Muscle of leg (tissue), 11 donors: ENCODE results near the gene VEGFA. TPM values are rescaled to one million over a fixed set of nuclear protein-coding genes. Genes with fewer than 3 reads are reported as not detected.

Experiments
- DNase-seq: peaks from one replicate; pipeline ENCODE4 v3.0.0; 2013
- H3K27ac ChIP-seq: one replicate; pipeline ENCODE4 v1.5.1; 2013; ENCODE audit warnings: mild to moderate bottlenecking, low read length, control low read depth
- H3K27me3 ChIP-seq: one replicate; pipeline ENCODE4 v1.6.1; 2013; ENCODE audit warnings: low read length; ENCODE audit not compliant: control insufficient read depth, insufficient read depth
- H3K36me3 ChIP-seq: one replicate; pipeline ENCODE4 v1.6.1; 2013; ENCODE audit warnings: low read length; ENCODE audit not compliant: control insufficient read depth, insufficient read depth
- H3K4me1 ChIP-seq: one replicate; pipeline ENCODE4 v1.6.1; 2013; ENCODE audit warnings: low read length; ENCODE audit not compliant: control insufficient read depth, insufficient read depth
- H3K4me3 ChIP-seq: one replicate; pipeline ENCODE4 v1.5.1; 2013; ENCODE audit warnings: low read length, control low read depth
- H3K9me3 ChIP-seq: replicated peaks from 2 replicates; pipeline ENCODE4 v1.6.1; 2013; ENCODE audit warnings: low read depth, low read length; ENCODE audit not compliant: control insufficient read depth
- WGBS: methylation state at CpG from one replicate; pipeline ENCODE4 v1.1.5; 2013; ENCODE audit warnings: missing lambda C conversion rate; ENCODE audit not compliant: insufficient coverage; 5-methylcytosine and 5-hydroxymethylcytosine counted together
- polyA plus RNA-seq, 8 donors: library from polyadenylated mRNA; unstranded; fragments of 120-200 nt; gene quantifications; one replicate each; pipeline versions ENCODE4 v1.2.1 to v1.2.3, GENCODE V29; 2013; ENCODE audit warnings: inconsistent platforms in 1 of 8, low replicate concordance in 1 of 8; ENCODE audit not compliant: insufficient read length in 8 of 8, insufficient read depth in 1 of 8
- total RNA-seq: library from RNA; stranded (reverse); fragments of 120-200 nt; gene quantifications from one replicate; pipeline ENCODE4 v1.2.4, GENCODE V29; 2013

VEGFA gene
- total and polyA plus RNA-seq, 9 donors, result 59.4 to 89.9 (median 70.1) TPM

- peaks cover 32% of the 10 kb centered on the region for H3K4me1 ChIP-seq
- no peak overlapping the region for H3K4me3 ChIP-seq
- no peaks in the 10 kb centered on the region for H3K36me3 ChIP-seq
- H3K27me3 ChIP-seq, result peaks cover 5% of the 10 kb centered on the region
- DNase-seq, result no peak
- H3K27ac ChIP-seq, result no peak overlapping the region
- H3K9me3 ChIP-seq, result no peaks in the 10 kb centered on the region
- 62% methylated on average over 3 of the region's 9 CpGs for WGBS
Measured at GRCh38 chr6:43758617-43759050, 11.4 kb upstream of the VEGFA start.

- 89% methylated on average over 2 of the region's 7 CpGs for WGBS
- no peak for DNase-seq
- Histone ChIP-seq H3K36me3 (no peaks in the 10 kb centered on the region), H3K27me3 (peaks cover 5% of the 10 kb centered on the region), H3K4me1 (peaks cover 37% of the 10 kb centered on the region), H3K9me3 (no peaks in the 10 kb centered on the region), H3K4me3 (no peak overlapping the region), H3K27ac (no peak overlapping the region)
Measured at GRCh38 chr6:43759136-43759906, 10.7 kb upstream of the VEGFA start.

- no peak overlapping the region for H3K27ac ChIP-seq
- DNase-seq, result no peak
- peaks cover 5% of the 10 kb centered on the region for H3K27me3 ChIP-seq
- H3K9me3 ChIP-seq, result no peaks in the 10 kb centered on the region
- 77% methylated on average over 3 of the region's 4 CpGs for WGBS
- no peaks in the 10 kb centered on the region for H3K36me3 ChIP-seq
- peaks cover 37% of the 10 kb centered on the region for H3K4me1 ChIP-seq
- H3K4me3 ChIP-seq, result no peak overlapping the region
Measured at GRCh38 chr6:43759907-43760206, 10.2 kb upstream of the VEGFA start.

GRCh38 chr6:43760210-43761168 lies 9.5 kb upstream of the VEGFA start:
- Histone ChIP-seq H3K4me3 (no peak overlapping the region), H3K27me3 (peaks cover 5% of the 10 kb centered on the region)
- 68% methylated on average over 6 of the region's 15 CpGs for WGBS

GRCh38 chr6:43761666-43762409 lies 8.2 kb upstream of the VEGFA start:
- peak; percentile 37 for DNase-seq
- Histone ChIP-seq H3K27me3 (peaks cover 5% of the 10 kb centered on the region), H3K27ac (no peak overlapping the region), H3K36me3 (no peaks in the 10 kb centered on the region), H3K4me1 (peaks cover 37% of the 10 kb centered on the region), H3K9me3 (no peaks in the 10 kb centered on the region), H3K4me3 (no peak overlapping the region)
- WGBS, result 73% methylated on average over 9 of the region's 9 CpGs

More at GRCh38 chr6:43760210-43761168, 9.5 kb upstream of the VEGFA start:
- no peaks in the 10 kb centered on the region for H3K36me3 ChIP-seq
- H3K4me1 ChIP-seq, result peaks cover 37% of the 10 kb centered on the region
- H3K9me3 ChIP-seq, result no peaks in the 10 kb centered on the region
- DNase-seq, result no peak
- no peak overlapping the region for H3K27ac ChIP-seq

GRCh38 chr6:43762410-43762768 lies 7.6 kb upstream of the VEGFA start:
- Histone ChIP-seq H3K4me3 (no peak overlapping the region), H3K36me3 (no peaks in the 10 kb centered on the region), H3K27ac (no peak overlapping the region), H3K9me3 (no peaks in the 10 kb centered on the region), H3K27me3 (peaks cover 5% of the 10 kb centered on the region), H3K4me1 (peaks cover 37% of the 10 kb centered on the region)
- no peak for DNase-seq
- 80% methylated on average over 2 of the region's 5 CpGs for WGBS

GRCh38 chr6:43762966-43763695 lies 6.9 kb upstream of the VEGFA start:
- no peaks in the 10 kb centered on the region for H3K36me3 ChIP-seq
- no CpG with 5 or more reads among the region's 6 CpGs for WGBS
- H3K4me1 ChIP-seq, result peaks cover 40% of the 10 kb centered on the region
- peaks cover 5% of the 10 kb centered on the region for H3K27me3 ChIP-seq
- no peak overlapping the region for H3K4me3 ChIP-seq
- peak; percentile 47 for DNase-seq
- H3K9me3 ChIP-seq, result no peaks in the 10 kb centered on the region
- H3K27ac ChIP-seq, result no peak overlapping the region

GRCh38 chr6:43763812-43764522 lies 6.0 kb upstream of the VEGFA start:
- H3K4me3 ChIP-seq, result no peak overlapping the region
- H3K27ac ChIP-seq, result no peak overlapping the region
- peaks cover 5% of the 10 kb centered on the region for H3K27me3 ChIP-seq
- no peak for DNase-seq
- WGBS, result 78% methylated on average over 4 of the region's 7 CpGs
- peaks cover 49% of the 10 kb centered on the region for H3K4me1 ChIP-seq
- H3K9me3 ChIP-seq, result no peaks in the 10 kb centered on the region
- H3K36me3 ChIP-seq, result no peaks in the 10 kb centered on the region

GRCh38 chr6:43764772-43765171 lies 5.2 kb upstream of the VEGFA start:
- H3K4me3 ChIP-seq, result no peak overlapping the region
- no peaks in the 10 kb centered on the region for H3K9me3 ChIP-seq
- H3K4me1 ChIP-seq, result peaks cover 57% of the 10 kb centered on the region
- H3K27me3 ChIP-seq, result peaks cover 3% of the 10 kb centered on the region
- no peak for DNase-seq
- no peak overlapping the region for H3K27ac ChIP-seq
- H3K36me3 ChIP-seq, result no peaks in the 10 kb centered on the region
- WGBS, result 80% methylated on average over 2 of the region's 5 CpGs
